ENCODE data around the gene OR2M3. TPM values are rescaled to one million over a fixed set of nuclear protein-coding genes. Genes with fewer than 3 reads are reported as not detected.

OR2M3 gene
- total and polyA plus RNA-seq, 12 donors, result 0.03 to 0.04 TPM; not detected in 10

- H3K9me3 ChIP-seq (replicated peaks in 1 of 3), result no peaks in the 10 kb centered on the region
- no peaks in the 10 kb centered on the region for H3K27me3 ChIP-seq
- H3K27ac ChIP-seq, result no peak overlapping the region
- TF ChIP-seq CTCF (IDR thresholded peaks at IDR 0.05) (no peak), POLR2A (IDR thresholded peaks at IDR 0.05) (no peak)
- intact Hi-C loops (cut with DNase I), result no loop called here
- 79 to 85% (median 84%) methylated on average over 9 to 12 of the region's 12 CpGs for WGBS, 4 donors
- H3K4me3 ChIP-seq, result no peak overlapping the region
- no peaks in the 10 kb centered on the region for H3K36me3 ChIP-seq (replicated peaks in 1 of 2)
- no peaks in the 10 kb centered on the region for H3K4me1 ChIP-seq (replicated peaks in 1 of 2)
- DNase-seq, result no peak
These were observed 33.0 kb upstream of the OR2M3 start for GRCh38 chr1:248164031-248164430.

GRCh38 chr1:248165186-248165585, 31.9 kb upstream of the OR2M3 start:
- Histone ChIP-seq H3K4me3 (no peak overlapping the region), H3K27ac (no peak overlapping the region), H3K36me3 (replicated peaks in 1 of 2) (no peaks in the 10 kb centered on the region), H3K4me1 (replicated peaks in 1 of 2) (no peaks in the 10 kb centered on the region), H3K27me3 (no peaks in the 10 kb centered on the region), H3K9me3 (replicated peaks in 1 of 3) (no peaks in the 10 kb centered on the region)
- DNase-seq, result no peak
- intact Hi-C loops (cut with DNase I), result no loop called here
- 84 to 95% (median 89%) methylated on average over 12 to 14 of the region's 14 CpGs for WGBS, 4 donors
- TF ChIP-seq POLR2A (IDR thresholded peaks at IDR 0.05) (no peak), CTCF (IDR thresholded peaks at IDR 0.05) (no peak)

GRCh38 chr1:248174521-248174920, 22.5 kb upstream of the OR2M3 start, which contains the start of gene OR2M2:
Gene OR2M2, plus strand, starts transcription at chr1:248174821. Its CDS starts 5,165 bp downstream, at chr1:248179986.
- H3K36me3 ChIP-seq (replicated peaks in 1 of 2), result no peaks in the 10 kb centered on the region
- TF ChIP-seq POLR2A (IDR thresholded peaks at IDR 0.05), result no peak
- TF ChIP-seq CTCF (IDR thresholded peaks at IDR 0.05), result no peak
- intact Hi-C loops (cut with DNase I), result no loop called here

GRCh38 chr1:248183996-248184395, 13.1 kb upstream of the OR2M3 start:
- TF ChIP-seq CTCF (IDR thresholded peaks at IDR 0.05) (no peak), POLR2A (IDR thresholded peaks at IDR 0.05) (no peak)
- WGBS, 4 donors, result 58 to 72% (median 66%) methylated on average over 7 of the region's 7 CpGs
- no peaks in the 10 kb centered on the region for H3K27me3 ChIP-seq
- no peak overlapping the region for H3K4me3 ChIP-seq
- no peak overlapping the region for H3K27ac ChIP-seq
- DNase-seq, result no peak
- no peaks in the 10 kb centered on the region for H3K9me3 ChIP-seq (replicated peaks in 1 of 3)
- intact Hi-C loops (cut with DNase I), result no loop called here
- H3K36me3 ChIP-seq (replicated peaks in 1 of 2), result no peaks in the 10 kb centered on the region
- no peaks in the 10 kb centered on the region for H3K4me1 ChIP-seq (replicated peaks in 1 of 2)

More at GRCh38 chr1:248174521-248174920, 22.5 kb upstream of the OR2M3 start, which contains the start of gene OR2M2:
- no peak for DNase-seq
- no peak within 1 kb of the TSS for H3K4me3 ChIP-seq
- no peaks in the 10 kb centered on the region for H3K27me3 ChIP-seq
- H3K4me1 ChIP-seq (replicated peaks in 1 of 2), result no peaks in the 10 kb centered on the region
- no peaks in the 10 kb centered on the region for H3K9me3 ChIP-seq (replicated peaks in 1 of 3)
- no peak within 1 kb of the TSS for H3K27ac ChIP-seq
